ENCODE measurements around the gene SH2D1A. TPM values are rescaled to one million over a fixed set of nuclear protein-coding genes. Genes with fewer than 3 reads are reported as not detected.
"Not testable (repeated sequence)": the region's sequence is repeated elsewhere in the genome, so short reads cannot be mapped to it uniquely, and the experiment has no call there.

The SH2D1A gene
- polyA plus RNA-seq, 3 donors: 0.10 to 0.41 (median 0.22) TPM

GRCh38 chrX:124348182-124348581 lies 1.8 kb downstream of the SH2D1A start:
- DNase-seq: no peak

- no peak for DNase-seq
These were observed 2.6 kb downstream of the SH2D1A start for GRCh38 chrX:124348885-124349453.

GRCh38 chrX:124354648-124355047 lies 8.3 kb downstream of the SH2D1A start:
- no peak for DNase-seq

GRCh38 chrX:124358800-124359383 lies 12.5 kb downstream of the SH2D1A start:
- no peak for DNase-seq

- DNase-seq: no peak
These were observed 15.7 kb downstream of the SH2D1A start for GRCh38 chrX:124362072-124362471.

GRCh38 chrX:124362761-124363160 lies 16.4 kb downstream of the SH2D1A start:
- no peak for DNase-seq

- DNase-seq: no peak
These were observed 23.4 kb downstream of the SH2D1A start for GRCh38 chrX:124369722-124370121.

GRCh38 chrX:124373348-124373747 lies 27.0 kb downstream of the SH2D1A start:
- DNase-seq: no peak

GRCh38 chrX:124378643-124379042 lies 32.3 kb downstream of the SH2D1A start:
- no peak for DNase-seq

GRCh38 chrX:124383354-124383753 lies 37.0 kb downstream of the SH2D1A start:
- no peak for DNase-seq

- no peak for DNase-seq
These were observed 40.0 kb downstream of the SH2D1A start for GRCh38 chrX:124386401-124386800.

- DNase-seq: peak; percentile 50
These were observed 42.2 kb downstream of the SH2D1A start for GRCh38 chrX:124388562-124388961.

GRCh38 chrX:124392794-124393193 lies 46.4 kb downstream of the SH2D1A start:
- DNase-seq: no peak

- DNase-seq: no peak
These were observed 46.9 kb downstream of the SH2D1A start for GRCh38 chrX:124393238-124393637.

- DNase-seq: no peak
These were observed 47.3 kb downstream of the SH2D1A start for GRCh38 chrX:124393659-124394058.

- no peak for DNase-seq
These were observed 49.0 kb downstream of the SH2D1A start for GRCh38 chrX:124395145-124395880.

- DNase-seq: no peak
These were observed 55.3 kb downstream of the SH2D1A start for GRCh38 chrX:124401696-124402095.

GRCh38 chrX:124405868-124406267 lies 59.5 kb downstream of the SH2D1A start:
- DNase-seq: no peak

- DNase-seq: peak; percentile 54
These were observed 60.1 kb downstream of the SH2D1A start for GRCh38 chrX:124406294-124407014.

- DNase-seq: no peak
These were observed 60.9 kb downstream of the SH2D1A start for GRCh38 chrX:124407226-124407625.

- DNase-seq: not testable (repeated sequence)
These were observed 62.0 kb downstream of the SH2D1A start for GRCh38 chrX:124408380-124408779.

- no peak for DNase-seq
These were observed 66.9 kb downstream of the SH2D1A start for GRCh38 chrX:124413244-124413643.

GRCh38 chrX:124414281-124414680 lies 67.9 kb downstream of the SH2D1A start:
- no peak for DNase-seq
